H1 (cell line): ENCODE results near the gene UPB1. TPM values are rescaled to one million over a fixed set of nuclear protein-coding genes. Genes with fewer than 3 reads are reported as not detected.

ENCODE experiments used
- CTCF ChIA-PET: fragments of 300-600 bp; sonication (Branson Sonifier 250); formaldehyde crosslinking; loops from one replicate; lab custom pipeline; 2021; ENCODE audit not compliant: partially characterized antibody; lab: Charles Lee
- POLR2A ChIA-PET: fragments of 300-600 bp; sonication (Branson Sonifier 250); formaldehyde crosslinking; loops from one replicate; lab custom pipeline; 2021; ENCODE audit warnings: inconsistent platforms; ENCODE audit not compliant: partially characterized antibody; lab: Charles Lee
- DNase-seq, 2 experiments: peaks; one replicate each; pipeline versions ENCODE4 v3.0.0 to v3.0.0-alpha.2; 2010 to 2022; ENCODE audit warnings: low spot score in 2 of 2, low read depth in 1 of 2, mixed read lengths in 1 of 2
- FAIRE-seq: peaks from 2 replicates; lab custom pipeline; 2011; peaks lifted over from hg19 to GRCh38; lab: Jason Lieb, UNC
- H2AFZ ChIP-seq: 2 replicates; pipeline ENCODE4 v1.8.1; 2012; ENCODE audit warnings: low read length, inconsistent platforms
- H2AK5ac ChIP-seq: 2 replicates; pipeline ENCODE4 v1.6.1; 2013; ENCODE audit warnings: low read depth, low read length
- H2BK120ac ChIP-seq: replicated peaks from 2 replicates; pipeline ENCODE3; 2013; ENCODE audit warnings: low read depth, low read length, inconsistent platforms
- H2BK12ac ChIP-seq: 2 replicates; pipeline ENCODE4 v1.6.1; 2013; ENCODE audit warnings: low read depth, low read length
- H2BK15ac ChIP-seq: 2 replicates; pipeline ENCODE4 v1.6.1; 2013; ENCODE audit warnings: low read length
- H2BK20ac ChIP-seq: 2 replicates; pipeline ENCODE4 v1.6.1; 2013; ENCODE audit warnings: low read length
- H2BK5ac ChIP-seq: 2 replicates; pipeline ENCODE4 v1.6.1; 2013; ENCODE audit warnings: low read depth, low read length
- H3K14ac ChIP-seq: 2 replicates; pipeline ENCODE4 v1.6.1; 2013; ENCODE audit warnings: inconsistent platforms; ENCODE audit not compliant: insufficient read length
- H3K18ac ChIP-seq: 2 replicates; pipeline ENCODE4 v1.6.1; 2013; ENCODE audit warnings: low read length; ENCODE audit errors: extremely low read depth
- H3K23ac ChIP-seq: 2 replicates; pipeline ENCODE4 v1.6.1; 2013; ENCODE audit warnings: inconsistent platforms; ENCODE audit not compliant: insufficient read length
- H3K23me2 ChIP-seq: 2 replicates; pipeline ENCODE4 v1.6.1; 2013; ENCODE audit warnings: low read depth, low read length
- H3K27ac ChIP-seq: 2 replicates; pipeline ENCODE4 v1.6.1; 2011; ENCODE audit warnings: low read depth, low read length, inconsistent platforms
- H3K27me3 ChIP-seq, 4 experiments: replicated peaks in 1 of 4; 1 replicate in 1 of 4; 2 replicates in 3 of 4; pipeline versions ENCODE4 v1.6.1 to v1.8.1; 2011 to 2013; ENCODE audit warnings: low read length in 3 of 4, mild to moderate bottlenecking in 3 of 4, inconsistent platforms in 2 of 4, mixed read lengths in 2 of 4, moderate library complexity in 1 of 4; ENCODE audit not compliant: control insufficient read depth in 3 of 4, insufficient read depth in 3 of 4; ENCODE audit errors: extremely low read depth in 1 of 4
- H3K36me3 ChIP-seq, 4 experiments: 2 replicates each; pipeline versions ENCODE4 v1.6.1 to v1.8.1; 2011 to 2013; ENCODE audit warnings: mild to moderate bottlenecking in 4 of 4, low read length in 3 of 4, moderate library complexity in 2 of 4, control low read depth in 1 of 4, inconsistent platforms in 1 of 4; ENCODE audit not compliant: insufficient read depth in 4 of 4, control insufficient read depth in 2 of 4
- H3K4ac ChIP-seq: replicated peaks from 2 replicates; pipeline ENCODE3; 2013; ENCODE audit warnings: low read length, low read depth, mixed read lengths, inconsistent platforms; ENCODE audit not compliant: insufficient read length
- H3K4me1 ChIP-seq, 4 experiments: replicated peaks in 1 of 4; 1 replicate in 1 of 4; 2 replicates in 3 of 4; pipeline versions ENCODE4 v1.6.1 to v1.8.1; 2011 to 2013; ENCODE audit warnings: low read length in 3 of 4, inconsistent platforms in 2 of 4, mixed read lengths in 1 of 4; ENCODE audit not compliant: insufficient read depth in 4 of 4, control insufficient read depth in 3 of 4
- H3K4me2 ChIP-seq, 2 experiments: 2 replicates each; pipeline versions ENCODE4 v1.6.1 to v1.8.1; 2011 to 2013; ENCODE audit warnings: low read depth in 2 of 2, low read length in 2 of 2, control low read depth in 1 of 2, inconsistent platforms in 1 of 2, mild to moderate bottlenecking in 1 of 2; ENCODE audit not compliant: insufficient read depth in 1 of 2
- H3K4me3 ChIP-seq, 4 experiments: fragments of 200-600, 300-600 bp in 1 of 4; sonication (generic), shearing (Covaris generic), sonication (Bioruptor Twin) in 1 of 4; 2 replicates each; pipeline versions ENCODE4 v1.5.1 to v1.8.1; 2011 to 2016; ENCODE audit warnings: low read length in 4 of 4, low read depth in 3 of 4, control low read depth in 2 of 4, inconsistent platforms in 2 of 4, mild to moderate bottlenecking in 2 of 4, mixed read lengths in 1 of 4, moderate library complexity in 1 of 4; ENCODE audit not compliant: insufficient read depth in 2 of 4; ENCODE audit errors: extremely low read depth in 1 of 4
- H3K56ac ChIP-seq: replicated peaks from 2 replicates; pipeline ENCODE3; 2013; ENCODE audit warnings: low read depth, mild to moderate bottlenecking, mixed read lengths, low read length, inconsistent platforms; ENCODE audit not compliant: insufficient read length
- H3K79me1 ChIP-seq: 2 replicates; pipeline ENCODE4 v1.6.1; 2013; ENCODE audit warnings: low read depth, low read length, control low read depth
- H3K79me2 ChIP-seq, 2 experiments: 2 replicates each; pipeline versions ENCODE4 v1.6.1 to v1.8.1; 2012 to 2013; ENCODE audit warnings: low read length in 2 of 2, mild to moderate bottlenecking in 2 of 2, inconsistent platforms in 1 of 2; ENCODE audit not compliant: insufficient read depth in 2 of 2, control insufficient read depth in 1 of 2
- H3K9ac ChIP-seq, 4 experiments: replicated peaks in 1 of 4; 1 replicate in 1 of 4; 2 replicates in 3 of 4; pipeline versions ENCODE4 v1.6.1 to v1.8.1; 2011 to 2013; ENCODE audit warnings: low read depth in 3 of 4, low read length in 3 of 4, control low read depth in 2 of 4, mild to moderate bottlenecking in 2 of 4, moderate library complexity in 2 of 4, inconsistent platforms in 1 of 4; ENCODE audit errors: extremely low read depth in 1 of 4
- H3K9me3 ChIP-seq, 2 experiments: 2 replicates each; pipeline versions ENCODE4 v1.6.1 to v1.8.1; 2012 to 2013; ENCODE audit warnings: mild to moderate bottlenecking in 2 of 2, moderate library complexity in 2 of 2, control low read depth in 1 of 2, inconsistent platforms in 1 of 2, low read depth in 1 of 2, low read length in 1 of 2, mixed read lengths in 1 of 2; ENCODE audit not compliant: insufficient read depth in 2 of 2
- H4K20me1 ChIP-seq, 2 experiments: replicated peaks in 1 of 2; 2 replicates each; pipeline versions ENCODE3 to v1.8.1; 2011 to 2013; ENCODE audit warnings: inconsistent platforms in 2 of 2, low read length in 2 of 2, mild to moderate bottlenecking in 1 of 2; ENCODE audit not compliant: insufficient read depth in 2 of 2, control insufficient read depth in 1 of 2
- H4K5ac ChIP-seq: 2 replicates; pipeline ENCODE4 v1.6.1; 2013; ENCODE audit warnings: low read length, low read depth, mixed read lengths, inconsistent platforms; ENCODE audit not compliant: insufficient read length
- H4K8ac ChIP-seq: 2 replicates; pipeline ENCODE4 v1.8.0; 2013; ENCODE audit warnings: mild to moderate bottlenecking, moderate library complexity, low read length, inconsistent platforms; ENCODE audit not compliant: insufficient read depth; ENCODE audit errors: extremely low read depth
- H4K91ac ChIP-seq: replicated peaks from 2 replicates; pipeline ENCODE3; 2013; ENCODE audit warnings: low read length, mixed read lengths, inconsistent platforms; ENCODE audit not compliant: insufficient read length
- ATF3 ChIP-seq: IDR thresholded peaks from 2 replicates; pipeline ENCODE4 v1.6.1; 2011; ENCODE audit warnings: low read depth, mild to moderate bottlenecking, low read length; ENCODE audit not compliant: insufficient read depth
- BRCA1 ChIP-seq: IDR thresholded peaks from 2 replicates; pipeline ENCODE4 v1.6.1; 2012; ENCODE audit warnings: low read depth, low read length, improper control_type of control experiment
- FOSL1 ChIP-seq: IDR thresholded peaks from 2 replicates; pipeline ENCODE4 v1.6.1; 2011; ENCODE audit warnings: mild to moderate bottlenecking, low read depth, low read length, moderate library complexity; ENCODE audit not compliant: insufficient read depth
- HDAC6 ChIP-seq: IDR thresholded peaks from one replicate; pipeline ENCODE4 v1.7.1; 2012; ENCODE audit warnings: low read depth, mild to moderate bottlenecking, inconsistent platforms, low read length, moderate library complexity
- KDM1A ChIP-seq: fragments of 200-600, 300-600 bp; sonication (generic); IDR thresholded peaks from 2 replicates; pipeline ENCODE4 v1.7.1; 2016; ENCODE audit warnings: mild to moderate bottlenecking, low read length, borderline replicate concordance
- PHF8 ChIP-seq: fragments of 200-600 bp; sonication (generic); conservative IDR thresholded peaks from 2 replicates; pipeline ENCODE4 v1.7.1; 2012; ENCODE audit warnings: low read depth, mild to moderate bottlenecking, inconsistent platforms, low read length, moderate library complexity
- POLR2A ChIP-seq, 2 experiments: IDR thresholded peaks; 1 replicate in 1 of 2; 2 replicates in 1 of 2; pipeline ENCODE4 v1.6.1; 2011; ENCODE audit warnings: low read depth in 2 of 2, low read length in 2 of 2, mild to moderate bottlenecking in 2 of 2; ENCODE audit errors: control extremely low read depth in 1 of 2
- RAD21 ChIP-seq, 2 experiments: IDR thresholded peaks in 1 of 2; conservative IDR thresholded peaks in 1 of 2; 2 replicates each; pipeline ENCODE4 v1.6.1; 2011; ENCODE audit warnings: low read depth in 2 of 2, low read length in 2 of 2, improper control_type of control experiment in 1 of 2, inconsistent platforms in 1 of 2, mild to moderate bottlenecking in 1 of 2, moderate library complexity in 1 of 2
- SIRT6 ChIP-seq: IDR thresholded peaks from one replicate; pipeline ENCODE4 v1.7.1; 2012; ENCODE audit warnings: low read length, inconsistent platforms
- SUZ12 ChIP-seq: fragments of 200-600 bp; sonication (generic); IDR thresholded peaks from 2 replicates; pipeline ENCODE4 v1.6.1; 2012; ENCODE audit warnings: mild to moderate bottlenecking, inconsistent platforms, low read length, moderate library complexity, mixed read lengths
- TCF12 ChIP-seq: IDR thresholded peaks from 2 replicates; pipeline ENCODE4 v1.6.1; 2011; ENCODE audit warnings: low read depth, mild to moderate bottlenecking, low read length
- WGBS, 2 experiments: shearing (Covaris generic) in 1 of 2; methylation state at CpG; one replicate each; pipeline versions ENCODE4 v1.1.6 to v1.1.7; 2013 to 2015; ENCODE audit warnings: low lambda C conversion rate in 2 of 2, mixed read lengths in 2 of 2, inconsistent platforms in 1 of 2, low coverage in 1 of 2, missing lambda C conversion rate in 1 of 2; ENCODE audit not compliant: insufficient replicate concordance in 2 of 2, insufficient coverage in 1 of 2, insufficient read length in 1 of 2; ENCODE audit errors: extremely low coverage in 1 of 2, missing lambda C conversion rate in 1 of 2; 5-methylcytosine and 5-hydroxymethylcytosine counted together
- polyA plus RNA-seq, 7 experiments: library from polyadenylated mRNA; depleted of rRNA in 3 of 7; stranded (reverse) in 5 of 7; unstranded in 2 of 7; fragments of >200 nt in 5 of 7; fragments of 200-250 nt in 2 of 7; gene quantifications; 1 replicate in 5 of 7; 2 replicates in 1 of 7; 4 replicates in 1 of 7; pipeline versions ENCODE4 v1.2.1 to v1.2.3, GENCODE V29; 2011 to 2013; ENCODE audit warnings: missing spikeins in 2 of 7, mixed read lengths in 2 of 7
- total RNA-seq: library from RNA; stranded (reverse); fragmentation: NEBNext Ultra II Directional; extraction: Animal tissue kit (Norgen Biotek cat#: 25700); gene quantifications from 2 replicates; pipeline ENCODE4 v1.2.1, GENCODE V29; 2021

The UPB1 gene
- total and polyA plus RNA-seq, 2 of the 8 experiments (the other 6 are each of a cell fraction or from before 2014, with no cell fraction given), result 0.09 TPM; not detected in 1

GRCh38 chr22:24540470-24540869 is 45.3 kb downstream of the UPB1 start:
- H3K9me3 ChIP-seq, result no peaks in the 10 kb centered on the region
- no peaks in the 10 kb centered on the region for H3K79me2 ChIP-seq
- no peak overlapping the region for H2BK12ac ChIP-seq
- H2BK20ac ChIP-seq, result no peak overlapping the region
- H3K4me1 ChIP-seq, result no peaks in the 10 kb centered on the region
- CTCF ChIA-PET, result interaction anchor here (1.2 to 2.2 kb wide), 5 partner anchors 9 to 119 kb away, joined by 3 to 11 read pairs (median 5); no protein-coding TSS in a partner anchor
- peaks cover 0 to 8% of the 10 kb centered on the region in 2 experiments for H4K20me1 ChIP-seq
- no peak for FAIRE-seq
- H3K18ac ChIP-seq, result no peak overlapping the region
- H2BK15ac ChIP-seq, result no peak overlapping the region
- H3K27ac ChIP-seq, result no peak overlapping the region
- H3K4me3 ChIP-seq, result no peak overlapping the region
- H3K9ac ChIP-seq, result no peak overlapping the region
- no peak overlapping the region for H2AFZ ChIP-seq
- no peak overlapping the region for H3K23ac ChIP-seq
- no peak overlapping the region for H4K8ac ChIP-seq
- H3K36me3 ChIP-seq, result peaks cover 14 to 39% (median 23%) of the 10 kb centered on the region in 4 experiments
- DNase-seq, result no peak
- H3K4me2 ChIP-seq, result no peak overlapping the region
- H3K23me2 ChIP-seq, result no peaks in the 10 kb centered on the region
- no peak for TF ChIP-seq FOSL1
- no peak for TF ChIP-seq BRCA1
- no peak for TF ChIP-seq SUZ12
- no peak for TF ChIP-seq TCF12
- no peak for TF ChIP-seq PHF8
- TF ChIP-seq KDM1A, result no peak
- TF ChIP-seq RAD21 (IDR thresholded peaks at IDR 0.05 in 1 of 2, conservative IDR thresholded peaks at IDR 0.05 in 1 of 2; ENCODE audit: low read depth in 2 of 2, low read length in 2 of 2), result no peak
- no peak for TF ChIP-seq ATF3
- TF ChIP-seq POLR2A (IDR thresholded peaks at IDR 0.05; ENCODE audit: control extremely low read depth in 1 of 2, low read depth in 2 of 2, low read length in 2 of 2), result no peak
- TF ChIP-seq SIRT6, result no peak
- TF ChIP-seq HDAC6, result no peak
- TF ChIP-seq, all 59 proteins: peak for 0
- Histone ChIP-seq H2BK5ac (no peak overlapping the region), H3K56ac (no peak overlapping the region), H3K27me3 (no peaks in the 10 kb centered on the region; a peak in 1 of 7 replicates), H2AK5ac (no peak overlapping the region), H3K4ac (no peak overlapping the region), H3K14ac (no peak overlapping the region), H4K91ac (no peak overlapping the region), H2BK120ac (no peak overlapping the region), H3K79me1 (no peaks in the 10 kb centered on the region), H4K5ac (no peak overlapping the region)
- WGBS, 2 experiments, result 87% methylated on average over 2 of the region's 2 CpGs; no CpG with 5 or more reads in 1 of the 2 experiments
- POLR2A ChIA-PET, result interaction anchor here (0.5 to 1.9 kb wide), 4 partner anchors 10 to 135 kb away, joined by 3 to 13 read pairs (median 3); partner anchors contain the start of genes GUCD1, LRRC75B and SNRPD3
